ENCODE results near the gene POLA2. TPM values are rescaled to one million over a fixed set of nuclear protein-coding genes. Genes with fewer than 3 reads are reported as not detected.

The POLA2 gene
- total and polyA plus RNA-seq, 9 of the 15 experiments (the other 6 are each of a cell fraction or from before 2014, with no cell fraction given): 2.7 to 134 (median 44.4) TPM

GRCh38 chr11:65225279-65226102, 36.3 kb upstream of the POLA2 start (continued):
- peak; percentile 67; the same call in 1 of the 2 replicates for TF ChIP-seq ZNF766 (CRISPR knock-in tag; conservative IDR thresholded peaks at IDR 0.05)
- no peak for TF ChIP-seq SMARCE1 (IDR thresholded peaks at IDR 0.05)
- no peak for TF ChIP-seq HIVEP1 (CRISPR knock-in tag; IDR thresholded peaks at IDR 0.05)
- TF ChIP-seq SIN3A (IDR thresholded peaks at IDR 0.05; ENCODE audit: borderline replicate concordance in 2 of 2, control insufficient read depth in 1 of 2, low read depth in 2 of 2, low read length in 2 of 2): peak in 1 of 2 experiments; percentile 22; a peak in 1 of 4 replicates
- no peak for TF ChIP-seq MTA2 (IDR thresholded peaks at IDR 0.05; ENCODE audit: low read depth)
- TF ChIP-seq ZNF197 (CRISPR knock-in tag; IDR thresholded peaks at IDR 0.05; ENCODE audit: low read depth): no peak
- TF ChIP-seq MXD1 (CRISPR knock-in tag; IDR thresholded peaks at IDR 0.05; ENCODE audit: borderline replicate concordance, poor library complexity, severe bottlenecking): no peak
- TF ChIP-seq KLF16 (IDR thresholded peaks at IDR 0.05): no peak
- TF ChIP-seq PREB (CRISPR knock-in tag; IDR thresholded peaks at IDR 0.05): no peak
- no peak for TF ChIP-seq ZNF282 (CRISPR knock-in tag; IDR thresholded peaks at IDR 0.05)
- no peak for TF ChIP-seq ZNF175 (CRISPR knock-in tag; IDR thresholded peaks at IDR 0.05; ENCODE audit: low read depth)
- TF ChIP-seq XRCC5 (IDR thresholded peaks at IDR 0.05; ENCODE audit: low read depth, low read length): peak; percentile 6; the same call in 1 of the 2 replicates
- no peak; the same call in 1 of the 2 replicates for TF ChIP-seq VEZF1 (CRISPR knock-in tag; IDR thresholded peaks at IDR 0.05)
- TF ChIP-seq RNF2 (IDR thresholded peaks at IDR 0.05): peak; percentile 60
- TF ChIP-seq SP2 (IDR thresholded peaks at IDR 0.05; ENCODE audit: extremely low read depth, low read depth, low read length, poor library complexity, severe bottlenecking): no peak
- TF ChIP-seq CBX2 (IDR thresholded peaks at IDR 0.05; ENCODE audit: insufficient read depth, low read length, poor library complexity, severe bottlenecking): no peak
- TF ChIP-seq OTX1 (CRISPR knock-in tag; IDR thresholded peaks at IDR 0.05): no peak
- no peak for TF ChIP-seq U2AF1 (optimal IDR thresholded peaks at IDR 0.05; ENCODE audit: low read depth, low read length)
- TF ChIP-seq ZNF76 (CRISPR knock-in tag; IDR thresholded peaks at IDR 0.05; ENCODE audit: borderline replicate concordance): no peak
- TF ChIP-seq E2F8 (IDR thresholded peaks at IDR 0.05; ENCODE audit: low read depth, partially characterized antibody): peak; percentile 40
- TF ChIP-seq YBX1 (IDR thresholded peaks at IDR 0.05): no peak
